HCT116 (cell line): ENCODE data around the gene LPAR1. TPM values are rescaled to one million over a fixed set of nuclear protein-coding genes. Genes with fewer than 3 reads are reported as not detected.

Source experiments
- ATAC-seq: fragments of 200-7000 bp; cut with Tn5 transposase; 2 replicates; pipeline ENCODE4 v1.9.1; 2020; ENCODE audit warnings: mild to moderate bottlenecking, moderate library complexity
- BruUV-seq: library from RNA; stranded (reverse); fragments of 400-500 nt; replicated peaks from 2 replicates; lab custom pipeline; 2021; lab: Mats Ljungman, UMichigan
- CTCF ChIA-PET: fragments of 300-600 bp; sonication (Branson Sonifier 250); formaldehyde crosslinking; loops from one replicate; lab custom pipeline; 2021; ENCODE audit warnings: antibody characterized with exemption; lab: Charles Lee
- POLR2A ChIA-PET: fragments of 300-600, 350-600 bp; sonication (Branson Sonifier 250); formaldehyde crosslinking; loops from one replicate; lab custom pipeline; 2021; ENCODE audit warnings: antibody characterized with exemption; lab: Charles Lee
- RAD21 ChIA-PET, 2 experiments: fragments of 300-600 bp; sonication (Branson Sonifier 250); formaldehyde crosslinking; loops; one replicate each; lab custom pipeline; 2023; ENCODE audit warnings: low total read pairs in 2 of 2; ENCODE audit not compliant: uncharacterized antibody in 2 of 2, unreplicated experiment in 2 of 2, low non-redundant PET in 1 of 2; lab: Charles Lee
- DNase-seq: peaks from one replicate; pipeline ENCODE4 v3.0.0-alpha.2; 2010; ENCODE audit warnings: low read depth, low spot score
- H2AFZ ChIP-seq: fragments of 200-600 bp; shearing (Covaris generic), sonication (generic); 2 replicates; pipeline ENCODE4 v1.6.1; 2017; ENCODE audit warnings: low read depth, mixed run types, mixed read lengths, antibody characterized with exemption, low read length; ENCODE audit not compliant: poor library complexity, severe bottlenecking
- H3K27ac ChIP-seq: 2 replicates; pipeline ENCODE4 v1.5.1; 2012; ENCODE audit warnings: low read depth, low read length
- H3K27me3 ChIP-seq: fragments of 200-600 bp; sonication (generic); 2 replicates; pipeline ENCODE4 v1.6.1; 2016; ENCODE audit warnings: mixed run types, low read length, mixed read lengths; ENCODE audit not compliant: insufficient read depth
- H3K36me3 ChIP-seq, 2 experiments: fragments of 200-500 bp in 1 of 2; fragments of 200-600 bp in 1 of 2; sonication (Bioruptor generic) in 1 of 2; sonication (generic) in 1 of 2; 2 replicates each; pipeline versions ENCODE4 v1.5.1 to v1.6.1; 2014 to 2016; ENCODE audit warnings: low read length in 2 of 2, inconsistent platforms in 1 of 2, mixed read lengths in 1 of 2, mixed run types in 1 of 2; ENCODE audit not compliant: insufficient read depth in 2 of 2, control insufficient read depth in 1 of 2
- H3K4me1 ChIP-seq, 2 experiments: fragments of 200-600 bp in 1 of 2; sonication (generic) in 1 of 2; 2 replicates each; pipeline versions ENCODE4 v1.5.1 to v1.6.1; 2012 to 2017; ENCODE audit warnings: low read length in 2 of 2, inconsistent platforms in 1 of 2, mild to moderate bottlenecking in 1 of 2, mixed read lengths in 1 of 2, mixed run types in 1 of 2, moderate library complexity in 1 of 2; ENCODE audit not compliant: insufficient read depth in 2 of 2, control insufficient read depth in 1 of 2
- H3K4me2 ChIP-seq: fragments of 200-600 bp; sonication (generic); 2 replicates; pipeline ENCODE4 v1.6.1; 2017; ENCODE audit warnings: mixed run types, low read length, mixed read lengths
- H3K4me3 ChIP-seq, 2 experiments: fragments of 200-600 bp in 1 of 2; sonication (generic) in 1 of 2; replicated peaks in 1 of 2; 2 replicates each; pipeline ENCODE4 v1.5.1; 2011 to 2016; ENCODE audit warnings: low read length in 2 of 2, control low read depth in 1 of 2, low read depth in 1 of 2, mild to moderate bottlenecking in 1 of 2, mixed read lengths in 1 of 2, mixed run types in 1 of 2
- H3K79me2 ChIP-seq: fragments of 200-600 bp; sonication (generic); 2 replicates; pipeline ENCODE4 v1.6.1; 2017; ENCODE audit warnings: mild to moderate bottlenecking, mixed run types, low read length, moderate library complexity, mixed read lengths; ENCODE audit not compliant: insufficient read depth
- H3K9ac ChIP-seq: fragments of 200-600 bp; sonication (generic); 2 replicates; pipeline ENCODE4 v1.6.1; 2016; ENCODE audit warnings: low read length, mixed read lengths
- H3K9me2 ChIP-seq: fragments of 200-600 bp; sonication (generic), shearing (Covaris generic); 2 replicates; pipeline ENCODE4 v1.6.1; 2017; ENCODE audit warnings: mixed run types, mild to moderate bottlenecking, moderate library complexity; ENCODE audit not compliant: insufficient read depth
- H3K9me3 ChIP-seq, 2 experiments: fragments of 200-500 bp in 1 of 2; fragments of 200-600 bp in 1 of 2; sonication (Bioruptor generic) in 1 of 2; sonication (generic) in 1 of 2; 2 replicates each; pipeline ENCODE4 v1.6.1; 2014 to 2017; ENCODE audit warnings: low read length in 2 of 2, mixed read lengths in 2 of 2, inconsistent platforms in 1 of 2, low read depth in 1 of 2, mild to moderate bottlenecking in 1 of 2, mixed run types in 1 of 2, moderate library complexity in 1 of 2; ENCODE audit not compliant: control insufficient read depth in 1 of 2, insufficient read depth in 1 of 2
- H4K20me1 ChIP-seq: fragments of 200-600 bp; sonication (generic), shearing (Covaris generic); 2 replicates; pipeline ENCODE4 v1.6.1; 2017; ENCODE audit warnings: mixed run types, mild to moderate bottlenecking, moderate library complexity; ENCODE audit not compliant: insufficient read depth
- FOSL1 ChIP-seq: IDR thresholded peaks from 2 replicates; pipeline ENCODE4 v1.6.1; 2012; ENCODE audit warnings: low read depth
- MAX ChIP-seq: IDR thresholded peaks from 2 replicates; pipeline ENCODE4 v1.6.1; 2012
- SP1 ChIP-seq: IDR thresholded peaks from 2 replicates; pipeline ENCODE4 v1.6.1; 2012; ENCODE audit warnings: low read depth
- intact Hi-C: fragments of 100-400 bp; cut with micrococcal nuclease; formaldehyde crosslinking; loops from 2 replicates; pipeline ENCODE4 v1.10.0; 2022
- total RNA-seq: library from RNA; stranded (reverse); gene quantifications from one replicate; pipeline ENCODE4 v1.2.1, GENCODE V29; 2021; ENCODE audit not compliant: unreplicated experiment

LPAR1 gene
- total RNA-seq, 1 experiment from 2014 or later: 7.4 TPM

- no peak overlapping the region for H3K4me3 ChIP-seq
- no peaks in the 10 kb centered on the region for H3K9me2 ChIP-seq
- RAD21 ChIA-PET: no interaction called here
- no peak for DNase-seq
- BruUV-seq: no TSS peak
- H4K20me1 ChIP-seq: no peaks in the 10 kb centered on the region
- no peaks in the 10 kb centered on the region for H3K36me3 ChIP-seq
- no peak overlapping the region for H2AFZ ChIP-seq
- no peak overlapping the region for H3K27ac ChIP-seq
- intact Hi-C loops: no loop called here
- peaks cover 3 to 11% of the 10 kb centered on the region in 2 experiments; a peak in 2 of 4 replicates for H3K4me1 ChIP-seq
- H3K27me3 ChIP-seq: no peaks in the 10 kb centered on the region
- no peak for ATAC-seq
- peak overlapping the region; percentile 29; the same call in 1 of the 2 replicates for H3K4me2 ChIP-seq
- H3K9me3 ChIP-seq: no peaks in the 10 kb centered on the region
- no peak for TF ChIP-seq MAX
- TF ChIP-seq FOSL1: peak; percentile 23; the same call in 1 of the 2 replicates
- TF ChIP-seq SP1: 0 out of 2 replicates have a peak, but pooled peaks have one; percentile 18
- TF ChIP-seq, all 23 proteins: peak for 2
- Histone ChIP-seq H3K79me2 (no peaks in the 10 kb centered on the region), H3K9ac (no peak overlapping the region)
- CTCF ChIA-PET: no interaction called here
- POLR2A ChIA-PET: no interaction called here
These were observed 68.3 kb downstream of the LPAR1 start for GRCh38 chr9:110969971-110970386.

- no TSS peak for BruUV-seq
- ChIA-PET RAD21 (no interaction called here), POLR2A (no interaction called here), CTCF (no interaction called here)
- TF ChIP-seq FOSL1: no peak
- H3K9ac ChIP-seq: no peak overlapping the region
- no peak overlapping the region for H3K27ac ChIP-seq
- H4K20me1 ChIP-seq: no peaks in the 10 kb centered on the region
- no peak for DNase-seq
- H3K4me2 ChIP-seq: no peak overlapping the region
- no peaks in the 10 kb centered on the region for H3K36me3 ChIP-seq
- no peaks in the 10 kb centered on the region for H3K9me3 ChIP-seq
- intact Hi-C loops: no loop called here
- no peaks in the 10 kb centered on the region for H3K9me2 ChIP-seq
- ATAC-seq: no peak
- H3K4me1 ChIP-seq: peaks cover 3 to 11% of the 10 kb centered on the region in 2 experiments; a peak in 2 of 4 replicates
- no peak overlapping the region for H2AFZ ChIP-seq
- H3K79me2 ChIP-seq: no peaks in the 10 kb centered on the region
- no peaks in the 10 kb centered on the region for H3K27me3 ChIP-seq
- H3K4me3 ChIP-seq: no peak overlapping the region
These were observed 70.2 kb downstream of the LPAR1 start for GRCh38 chr9:110968096-110968495.
